BE2C (cell line): ENCODE results near the gene SLC28A2.

Experiments used
- DNase-seq: peaks from one replicate; pipeline ENCODE4 v3.0.0-alpha.2; 2020
- H3K27me3 ChIP-seq: fragments of 250-450 bp; sonication (Bioruptor Pico); 2 replicates; pipeline ENCODE4 v1.5.1; 2020; ENCODE audit warnings: mild to moderate bottlenecking
- H3K36me3 ChIP-seq: fragments of 250-450 bp; sonication (Bioruptor Pico); 2 replicates; pipeline ENCODE4 v1.5.1; 2020; ENCODE audit warnings: mild to moderate bottlenecking
- H3K4me1 ChIP-seq: fragments of 250-450 bp; sonication (Bioruptor Pico); 2 replicates; pipeline ENCODE4 v1.5.1; 2020
- H3K4me3 ChIP-seq: 2 replicates; pipeline ENCODE4 v1.5.1; 2011; ENCODE audit warnings: low read depth, low read length
- H3K9me3 ChIP-seq: fragments of 250-450 bp; sonication (Bioruptor Pico); 2 replicates; pipeline ENCODE4 v1.5.1; 2020
- CTCF ChIP-seq: IDR thresholded peaks from 2 replicates; pipeline ENCODE4 v1.5.1; 2012; ENCODE audit warnings: mild to moderate bottlenecking, low read depth, low read length

SLC28A2 gene

DNA sequence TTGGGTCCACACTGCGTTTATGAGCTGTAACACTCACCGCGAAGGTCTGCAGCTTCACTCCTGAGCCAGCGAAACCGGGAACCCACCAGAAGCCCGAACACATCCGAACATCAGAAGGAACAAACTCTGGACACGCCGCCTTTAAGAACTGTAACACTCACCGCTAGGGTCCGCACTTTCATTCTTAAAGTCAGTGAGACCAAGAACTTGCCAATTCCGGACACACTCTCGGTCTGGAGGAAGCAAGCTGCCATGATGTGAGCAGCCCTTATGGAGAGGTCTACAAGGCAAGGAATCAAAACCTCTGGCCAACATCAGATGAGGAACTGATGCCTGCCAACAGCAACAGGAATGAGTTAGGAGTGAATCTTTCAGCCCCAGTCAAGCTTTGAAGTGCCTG lies 62.9 kb downstream of the SLC28A2 start:
- H3K4me3 ChIP-seq: no peak overlapping the region

GRCh38 chr15:45319472-45320214 lies 67.6 kb downstream of the SLC28A2 start:
- TF ChIP-seq CTCF: no peak
- H3K36me3 ChIP-seq: no peaks in the 10 kb centered on the region

More for the DNA sequence above, 62.9 kb downstream of the SLC28A2 start:
- no peak for TF ChIP-seq CTCF
- Histone ChIP-seq H3K27me3 (peaks cover 6% of the 10 kb centered on the region), H3K36me3 (no peaks in the 10 kb centered on the region), H3K4me1 (no peaks in the 10 kb centered on the region), H3K9me3 (no peaks in the 10 kb centered on the region)
- no peak for DNase-seq

GRCh38 chr15:45320581-45321205 lies 68.7 kb downstream of the SLC28A2 start:
- no peak for DNase-seq
- H3K4me1 ChIP-seq: no peaks in the 10 kb centered on the region
- H3K9me3 ChIP-seq: no peaks in the 10 kb centered on the region; the same call in none of the 2 replicates
- H3K4me3 ChIP-seq: no peak overlapping the region
- H3K36me3 ChIP-seq: no peaks in the 10 kb centered on the region
- H3K27me3 ChIP-seq: peaks cover 15% of the 10 kb centered on the region
- no peak for TF ChIP-seq CTCF

More at GRCh38 chr15:45319472-45320214, 67.6 kb downstream of the SLC28A2 start:
- Histone ChIP-seq H3K4me3 (no peak overlapping the region), H3K27me3 (peaks cover 15% of the 10 kb centered on the region), H3K9me3 (no peaks in the 10 kb centered on the region; the same call in none of the 2 replicates), H3K4me1 (no peaks in the 10 kb centered on the region)
- DNase-seq: no peak

GRCh38 chr15:45326280-45326679 lies 74.2 kb downstream of the SLC28A2 start:
- Histone ChIP-seq H3K4me3 (no peak overlapping the region), H3K27me3 (peaks cover 5% of the 10 kb centered on the region), H3K36me3 (no peaks in the 10 kb centered on the region), H3K4me1 (no peaks in the 10 kb centered on the region), H3K9me3 (no peaks in the 10 kb centered on the region)
- no peak for DNase-seq
- TF ChIP-seq CTCF: no peak

DNA sequence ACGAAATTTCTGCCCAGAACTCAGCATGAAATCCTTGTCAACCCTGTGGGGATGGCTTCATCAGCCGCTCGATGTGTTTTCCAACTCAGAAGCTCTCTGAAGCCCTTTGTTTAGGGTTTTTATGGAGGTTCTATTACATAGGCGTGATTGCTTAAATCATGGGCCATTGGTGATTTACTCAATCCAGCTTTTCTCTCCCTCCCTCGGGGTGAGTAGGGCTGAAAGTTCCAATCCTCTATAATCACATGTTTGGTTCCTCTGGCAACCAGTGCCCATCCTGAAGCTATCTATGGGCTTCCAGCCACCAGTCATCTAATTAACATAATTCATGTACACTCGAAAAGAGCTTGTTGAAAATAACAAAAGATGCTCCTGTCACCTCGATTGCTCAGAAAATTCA lies 74.7 kb downstream of the SLC28A2 start:
- no peak for DNase-seq
- Histone ChIP-seq H3K9me3 (no peaks in the 10 kb centered on the region), H3K27me3 (peaks cover 2% of the 10 kb centered on the region; the same call in 1 of the 2 replicates), H3K36me3 (no peaks in the 10 kb centered on the region), H3K4me1 (no peaks in the 10 kb centered on the region), H3K4me3 (no peak overlapping the region)
- no peak for TF ChIP-seq CTCF
